Ammon's horn (tissue), 1 donor: ENCODE data around the gene NTN1.
"Not testable (repeated sequence)": the region's sequence is repeated elsewhere in the genome, so short reads cannot be mapped to it uniquely, and the experiment has no call there.

Experiments
- DNase-seq: peaks from one replicate; pipeline ENCODE4 v3.0.0-alpha.2; 2016; ENCODE audit warnings: low spot score

The NTN1 gene

DNA sequence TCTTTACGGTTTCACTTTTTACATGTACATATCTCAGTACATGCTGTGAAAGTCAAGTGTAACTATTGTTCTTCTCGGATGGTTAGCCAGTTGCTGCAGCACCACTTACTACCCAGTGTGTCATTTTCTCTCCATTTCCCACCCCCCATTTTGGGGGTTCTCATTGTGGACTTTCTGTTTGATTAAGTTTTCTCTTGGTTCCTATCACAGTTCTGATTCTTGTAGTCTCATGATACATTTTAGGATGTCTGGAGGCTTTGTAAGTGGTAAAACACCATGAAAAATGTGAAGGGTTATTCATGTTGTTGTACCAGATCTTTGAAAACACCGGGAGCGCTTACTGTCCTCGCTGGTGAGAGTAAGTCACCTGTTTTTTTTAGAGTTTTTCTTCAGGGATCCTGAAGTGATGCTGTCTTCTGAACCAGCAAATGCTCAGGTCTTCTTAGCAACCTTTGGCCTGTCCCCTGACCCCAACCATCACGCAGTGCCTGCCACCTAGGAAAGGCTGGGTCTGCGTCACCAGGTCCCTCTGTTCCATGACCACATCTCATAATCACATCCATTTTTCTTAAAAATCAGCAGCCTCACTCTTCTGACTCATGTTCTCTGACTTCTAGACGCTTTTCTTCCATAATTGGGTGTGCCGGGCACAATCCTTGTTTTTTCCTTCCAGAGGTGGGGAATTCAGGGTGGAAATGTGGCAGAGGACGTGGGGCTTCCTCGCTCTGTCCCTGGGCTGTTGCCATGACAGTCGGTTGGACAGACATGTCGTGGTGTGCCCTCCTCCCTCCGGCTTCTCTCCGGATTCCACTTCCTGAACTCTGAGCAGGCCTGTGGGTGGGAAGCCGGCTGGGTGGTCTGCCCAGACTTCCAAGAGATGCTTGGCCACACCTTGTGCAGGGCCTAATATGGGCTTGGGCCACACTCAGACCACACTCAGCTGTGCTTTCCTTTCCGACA, 102.6 kb downstream of the NTN1 start:
- no peak for DNase-seq

DNA sequence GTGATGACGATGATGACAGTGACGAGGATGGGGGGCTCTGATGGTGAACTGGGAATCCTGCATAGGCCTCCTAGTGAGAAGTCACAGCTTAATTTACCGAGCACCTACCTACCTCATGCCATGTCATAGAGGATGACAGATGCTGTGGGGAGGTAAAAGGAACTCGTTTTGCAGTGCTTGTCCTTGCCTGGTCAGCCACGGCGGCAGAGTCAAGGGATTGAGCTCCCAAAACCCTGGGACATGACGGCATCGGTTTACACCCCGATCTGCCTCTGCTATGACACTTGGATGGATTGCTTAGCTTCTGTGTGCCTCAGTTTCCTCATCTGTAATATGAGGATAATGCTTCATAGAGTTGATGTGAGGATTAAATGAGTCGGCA, 103.2 kb downstream of the NTN1 start:
- DNase-seq = no peak

DNA sequence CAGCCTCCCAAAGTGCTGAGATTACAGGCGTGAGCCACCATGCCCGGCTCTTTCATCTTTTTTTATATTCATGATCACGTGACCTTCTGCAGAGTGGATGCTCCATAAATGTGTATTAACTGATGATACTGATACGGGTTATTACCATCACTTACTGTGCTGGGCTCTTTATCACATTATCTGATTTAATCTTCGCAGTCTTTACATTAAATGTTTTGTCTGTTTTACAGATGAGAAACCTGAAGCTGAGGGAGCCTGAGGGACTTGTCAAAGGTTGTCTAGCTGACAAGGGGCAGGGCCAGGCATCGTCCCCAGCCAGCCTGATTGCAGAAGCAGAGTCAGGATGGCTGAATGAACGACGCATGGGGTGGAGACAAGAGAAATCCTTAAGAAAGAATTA, 104.4 kb downstream of the NTN1 start:
- DNase-seq = no peak

DNA sequence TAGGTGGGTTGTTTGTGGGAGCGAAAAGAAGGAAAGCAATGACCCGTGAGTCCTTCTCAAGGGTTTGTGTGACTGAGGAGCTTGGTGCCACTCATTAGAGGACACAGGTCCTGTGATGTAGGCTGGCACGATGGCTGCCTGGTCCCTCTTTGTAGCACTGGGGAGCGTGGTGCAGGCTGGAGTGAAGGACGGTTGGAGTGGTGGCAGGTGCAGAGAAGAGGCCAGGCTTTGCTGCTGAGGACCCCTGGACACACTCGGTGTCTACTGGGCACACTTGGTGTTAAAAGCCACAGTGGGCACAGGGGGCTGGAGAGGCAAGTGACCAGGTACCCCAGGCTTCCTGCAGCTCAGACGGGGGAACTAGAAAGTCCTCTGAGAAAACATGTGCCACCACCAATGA, 106.0 kb downstream of the NTN1 start:
- no peak for DNase-seq

DNA sequence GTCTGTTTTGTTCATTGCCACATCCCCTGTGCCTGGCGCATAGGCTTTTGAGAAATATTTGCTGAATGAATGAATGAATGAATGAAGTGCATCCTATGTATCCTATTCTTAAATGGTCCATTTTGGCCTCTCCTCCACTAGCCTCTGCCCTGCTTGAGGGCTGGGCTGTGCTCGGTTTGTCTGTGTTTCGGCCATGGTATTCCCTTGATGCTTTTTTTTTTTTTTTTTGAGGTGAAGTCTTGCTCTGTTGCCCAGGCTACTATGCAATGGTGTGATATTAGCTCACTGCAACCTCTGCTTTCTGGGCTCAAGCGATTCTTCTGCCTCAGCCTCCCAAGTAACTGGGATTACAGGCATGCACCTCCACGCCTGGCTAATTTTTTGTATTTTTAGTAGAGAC, 110.1 kb downstream of the NTN1 start:
- no peak for DNase-seq

DNA sequence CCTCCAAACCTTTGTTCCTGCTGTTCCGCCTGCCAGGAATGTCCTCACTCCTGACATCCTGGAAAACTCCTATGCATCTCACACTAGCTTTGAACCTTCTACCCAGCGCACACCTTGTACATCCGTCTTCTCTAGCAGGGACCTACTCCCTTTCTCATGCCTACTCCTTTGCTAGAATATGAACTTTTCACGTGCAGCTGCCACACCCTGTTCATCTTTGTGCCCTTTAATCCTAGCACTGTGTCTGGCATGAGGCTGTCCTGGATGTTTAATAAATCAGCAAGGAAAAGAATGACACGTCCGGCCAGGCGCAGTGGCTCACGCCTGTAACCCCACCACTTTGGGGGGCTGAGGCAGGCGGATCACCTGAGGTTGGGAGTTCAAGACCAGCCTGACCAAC, 111.0 kb downstream of the NTN1 start:
- DNase-seq = no peak

DNA sequence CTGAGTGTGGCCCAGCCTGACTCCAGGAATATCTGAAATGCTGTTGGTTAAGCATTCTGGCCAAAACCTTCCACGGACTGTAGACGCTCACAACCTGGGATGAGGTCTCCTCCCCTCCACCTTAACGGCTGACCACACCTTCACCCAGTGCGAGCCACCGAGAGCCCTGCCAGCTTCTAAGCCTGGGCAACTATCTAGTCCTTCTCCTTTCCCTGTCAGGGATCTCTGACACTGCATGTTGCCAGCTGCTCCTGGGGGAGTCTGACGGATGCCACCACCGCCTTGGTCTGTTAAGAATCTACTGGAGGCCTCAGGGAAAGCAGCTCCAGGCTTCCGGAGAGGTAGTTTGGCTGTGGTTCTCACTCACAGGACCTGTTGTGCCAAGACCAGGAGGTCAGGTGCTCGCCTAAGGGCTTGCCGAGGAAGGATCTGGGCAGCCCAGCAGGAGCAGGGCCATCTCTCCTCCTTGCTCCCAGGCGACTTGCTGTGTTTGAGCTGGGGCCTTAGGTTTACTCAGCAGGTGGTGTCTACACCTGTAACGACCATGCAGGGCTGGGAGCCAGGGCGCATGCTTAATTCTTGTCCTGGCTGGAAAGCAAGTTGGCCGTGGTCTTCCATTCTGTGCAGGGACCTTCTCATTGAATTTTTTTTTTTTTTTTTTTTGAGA, 111.8 kb downstream of the NTN1 start:
- no peak for DNase-seq

DNA sequence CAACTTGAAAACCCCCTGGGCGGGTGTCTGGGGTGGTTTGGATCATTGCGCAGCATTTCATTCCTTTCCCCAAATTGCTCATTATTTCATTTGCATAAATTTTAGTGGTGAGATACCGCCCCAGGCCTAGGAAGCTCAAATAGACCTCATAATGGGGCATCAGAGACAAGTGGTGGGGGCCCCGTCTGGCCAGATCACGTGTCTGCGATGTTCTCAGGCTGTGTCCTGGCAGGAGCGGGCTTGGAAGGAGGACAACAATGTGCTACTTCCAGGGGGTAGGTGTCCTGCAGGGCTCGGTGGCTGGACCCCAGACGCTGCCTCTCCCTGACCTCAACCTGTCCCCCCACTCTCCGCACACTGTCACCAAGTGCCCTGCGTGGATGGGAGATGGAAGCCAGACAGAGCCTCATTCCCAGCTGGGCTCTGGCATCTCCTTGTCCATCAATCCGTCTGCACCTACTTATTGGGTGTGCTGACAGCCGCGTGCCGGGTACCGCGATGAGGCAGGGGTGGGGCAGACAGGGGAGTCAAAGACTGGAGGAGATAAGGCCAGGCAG, 116.9 kb downstream of the NTN1 start:
- DNase-seq = no peak

DNA sequence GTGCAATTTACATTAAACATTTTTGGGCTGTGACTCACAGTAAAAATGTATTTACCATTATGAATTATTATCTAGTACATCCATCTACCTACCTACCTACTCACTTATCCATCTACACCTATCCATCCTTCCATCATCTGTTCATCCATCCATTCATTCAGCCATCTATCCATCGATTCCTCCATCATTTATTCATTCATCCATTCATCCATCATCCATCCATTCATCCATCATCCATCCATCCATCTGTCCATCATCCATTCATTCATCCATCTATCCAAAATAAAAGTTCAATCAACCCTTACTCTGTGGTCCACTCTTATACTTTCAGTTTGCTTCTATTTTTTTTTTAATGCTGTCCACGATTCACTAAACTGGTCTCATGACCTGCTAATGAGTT, 118.4 kb downstream of the NTN1 start:
- DNase-seq = no peak

DNA sequence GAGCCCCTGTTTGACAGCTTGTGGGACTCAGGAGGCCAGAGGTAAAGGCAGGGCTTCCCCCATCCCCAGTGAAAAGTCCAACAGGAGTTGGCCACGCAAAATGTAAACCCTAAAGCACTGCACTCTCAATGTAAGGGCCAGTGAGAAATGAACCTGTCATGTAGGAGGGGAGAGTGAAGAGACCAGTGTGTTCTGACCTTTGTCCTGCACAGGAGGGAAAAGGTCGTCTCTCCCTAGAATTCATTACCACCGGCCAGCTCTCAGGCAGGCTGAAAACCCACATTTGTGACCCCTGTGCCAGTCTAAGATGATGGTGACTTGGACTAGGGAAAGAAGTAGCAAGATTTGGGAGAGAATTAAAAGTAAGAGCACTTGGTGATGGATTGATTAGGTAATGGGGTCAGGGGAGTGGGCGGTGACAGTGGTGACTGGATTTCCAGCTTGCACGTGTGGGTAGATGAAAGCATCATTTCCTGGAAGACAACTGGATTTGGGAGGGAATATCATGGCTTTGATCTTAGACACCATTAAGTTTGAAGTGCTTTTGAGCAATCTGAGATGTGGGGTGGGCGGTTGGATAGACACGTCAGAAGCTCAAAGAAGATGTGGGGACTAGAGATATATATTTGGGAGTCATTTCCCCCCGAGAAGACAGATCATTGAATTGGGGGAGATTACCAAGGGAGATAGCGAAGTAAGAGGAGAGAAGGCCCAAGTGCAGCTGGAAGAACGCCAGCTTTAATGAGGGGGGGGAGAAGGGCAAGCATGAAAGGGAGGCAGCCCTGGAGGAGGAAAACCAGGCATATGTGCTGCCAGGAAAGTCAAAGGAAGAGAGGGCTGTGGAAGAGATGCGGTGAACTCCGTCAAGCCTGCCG, 119.5 kb downstream of the NTN1 start:
- DNase-seq = no peak

DNA sequence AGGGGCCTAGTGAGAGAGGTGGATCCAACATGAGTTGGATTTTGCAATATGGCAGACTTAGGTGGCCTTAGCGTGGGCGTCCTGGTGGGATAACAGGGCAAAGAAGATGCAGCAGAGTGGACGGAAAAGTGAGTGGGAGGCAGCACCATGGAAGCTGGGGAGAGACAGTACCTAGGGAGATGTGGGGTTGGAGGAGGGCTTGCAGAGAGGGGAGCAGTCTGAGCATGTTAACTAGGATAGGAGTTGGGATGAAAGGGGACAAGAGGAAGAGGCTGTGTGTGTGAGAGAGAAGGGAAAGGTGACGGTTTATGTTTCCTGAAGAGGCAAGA, 120.1 kb downstream of the NTN1 start:
- DNase-seq = no peak

DNA sequence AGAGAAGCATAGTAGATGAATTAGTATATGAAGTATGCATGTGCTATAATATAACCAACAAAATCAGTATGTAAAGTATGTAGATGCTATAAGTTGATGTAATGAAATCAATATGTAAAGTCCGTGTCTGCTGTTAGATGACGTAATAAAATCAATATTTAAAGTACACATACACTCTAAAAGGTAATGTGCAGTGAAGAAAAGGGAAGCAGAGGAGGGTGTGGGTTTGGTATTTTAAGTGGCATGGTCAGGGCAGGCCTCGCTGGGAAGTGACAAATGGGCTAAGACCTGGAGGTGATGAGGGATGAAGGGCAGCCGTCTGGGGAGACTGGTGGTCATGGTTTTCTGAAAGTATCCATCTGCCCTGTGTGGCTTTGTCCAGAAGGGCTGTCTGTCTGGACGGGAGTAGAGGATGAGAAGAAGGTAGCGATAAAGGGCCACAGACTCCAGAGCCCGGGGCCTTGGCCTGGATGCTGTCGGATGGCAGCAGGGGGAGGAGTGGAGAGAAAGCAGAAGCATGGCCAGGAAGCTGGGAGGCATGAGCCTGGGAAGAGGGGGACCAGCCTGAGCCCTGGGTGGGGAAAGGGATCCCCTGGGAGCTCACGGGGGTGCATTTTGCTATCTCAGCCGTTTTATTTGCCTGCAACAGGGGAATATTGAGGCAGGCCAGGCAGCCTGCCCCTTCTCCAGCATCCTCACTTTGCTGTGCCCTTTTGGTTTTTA, 121.6 kb downstream of the NTN1 start:
- no peak for DNase-seq

DNA sequence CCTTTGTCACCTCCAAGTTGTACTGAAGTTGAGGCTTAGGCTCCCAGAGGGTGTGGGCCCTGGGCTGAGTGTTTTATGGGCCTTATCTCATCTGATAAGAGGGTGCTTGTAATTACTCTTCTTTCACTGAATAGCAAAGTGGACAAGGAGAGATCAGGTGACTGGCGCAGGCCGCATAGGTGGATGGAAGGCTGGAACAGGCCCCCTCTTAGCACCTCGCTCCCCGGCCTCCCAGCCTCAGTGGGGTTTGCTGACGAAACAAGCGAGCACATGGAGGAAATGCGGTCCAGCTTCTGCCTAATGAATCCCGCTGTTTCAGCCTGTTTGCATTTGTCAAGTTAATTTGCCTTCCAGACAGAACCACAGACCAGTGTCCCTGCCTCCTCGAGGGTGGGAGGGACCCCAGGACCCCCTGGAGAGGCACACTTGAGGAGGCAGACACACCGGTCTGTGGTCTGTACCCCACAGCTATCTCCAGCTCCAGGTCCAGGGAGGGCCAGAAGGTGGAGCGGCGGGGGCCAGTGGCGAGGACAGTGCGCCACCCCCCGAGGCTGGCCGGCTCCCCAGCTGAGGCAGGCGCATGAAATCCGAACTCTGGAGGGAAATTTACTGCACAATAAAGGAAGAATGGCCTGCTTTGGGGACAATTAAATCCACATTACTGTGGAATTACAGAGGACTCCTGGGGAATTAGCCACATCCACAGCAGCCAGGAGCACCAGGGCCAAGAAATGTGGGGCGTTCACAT, 123.4 kb downstream of the NTN1 start:
- no peak for DNase-seq

DNA sequence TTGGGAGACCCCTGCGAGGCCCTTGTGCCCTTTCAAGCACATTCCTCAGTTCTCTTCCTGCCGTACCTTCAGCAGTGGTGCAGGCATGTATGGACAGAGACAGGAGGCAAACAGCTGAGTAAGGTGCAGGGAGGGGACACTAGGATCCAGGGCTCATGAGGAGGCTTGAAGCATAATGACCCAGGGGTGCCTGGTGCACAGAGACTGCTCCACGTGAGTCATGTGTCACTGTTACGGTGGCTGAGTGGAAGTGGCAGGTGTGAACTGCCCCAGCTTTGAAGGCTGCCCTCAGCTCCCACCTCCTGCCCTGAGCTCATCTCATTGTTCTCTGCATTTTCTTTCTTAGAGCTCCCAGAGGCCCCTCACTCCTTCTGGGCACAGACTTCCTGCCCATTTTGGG, 124.8 kb downstream of the NTN1 start:
- no peak for DNase-seq

DNA sequence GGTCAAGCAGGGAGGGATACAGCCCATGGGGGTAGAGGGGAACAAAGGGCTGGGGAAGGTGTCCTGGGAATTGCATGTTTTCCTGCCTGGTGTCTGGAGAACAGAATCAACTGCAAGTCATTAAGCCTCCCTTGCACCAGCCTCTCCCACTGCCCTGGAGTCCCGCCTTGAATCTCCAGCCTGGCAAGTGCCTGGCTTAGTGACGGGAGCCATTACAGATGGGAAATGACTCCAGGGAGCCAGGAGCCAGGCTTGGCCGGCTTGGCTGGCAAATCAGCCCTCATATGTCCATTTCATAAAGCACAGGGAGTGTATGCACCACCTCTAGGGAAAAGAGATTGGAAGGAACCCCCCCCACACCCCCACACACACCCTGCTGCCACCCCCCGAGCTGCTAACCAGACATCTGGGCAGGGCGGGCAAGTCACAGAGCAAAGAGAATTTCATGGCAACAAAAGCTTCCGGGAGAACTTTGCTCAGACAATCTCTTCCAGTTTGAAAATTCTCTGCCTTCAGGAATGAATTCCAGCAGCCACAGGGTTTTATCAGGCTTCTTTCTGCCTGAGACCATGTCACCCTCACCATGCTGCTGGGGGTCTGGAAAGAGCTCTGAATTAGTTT, 127.7 kb downstream of the NTN1 start:
- DNase-seq = no peak

DNA sequence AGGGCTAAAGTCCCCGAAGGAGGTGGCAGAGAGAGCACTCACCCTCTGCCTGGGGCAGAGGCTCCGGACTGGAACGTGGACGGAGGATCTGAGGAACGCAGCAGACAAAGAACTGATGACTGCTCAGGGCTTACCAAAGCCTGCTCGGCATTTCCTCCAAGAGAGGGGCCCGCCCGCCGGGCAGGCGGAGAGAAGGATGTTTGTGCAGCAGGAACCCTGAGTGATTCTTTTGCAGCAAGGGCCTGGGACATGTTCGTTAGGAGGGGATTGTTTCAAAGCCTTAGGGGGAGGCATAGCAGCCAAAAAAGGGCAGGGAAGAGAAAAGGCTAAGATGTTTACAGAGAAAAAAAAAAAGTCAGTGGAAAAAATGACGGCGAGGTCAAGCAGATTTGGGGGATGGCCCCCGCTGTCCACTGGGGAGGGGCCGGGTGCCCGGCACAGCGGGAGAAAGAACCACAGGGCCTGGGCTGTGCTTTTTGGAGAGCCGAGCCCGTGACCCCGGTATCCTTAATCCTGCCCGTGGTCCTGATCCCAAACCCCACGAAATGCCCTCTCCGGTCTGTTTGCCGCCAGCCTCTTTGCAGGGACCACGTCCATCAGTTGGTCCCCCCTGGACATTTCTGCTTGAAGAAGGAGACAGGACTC, 129.3 kb downstream of the NTN1 start:
- no peak for DNase-seq

DNA sequence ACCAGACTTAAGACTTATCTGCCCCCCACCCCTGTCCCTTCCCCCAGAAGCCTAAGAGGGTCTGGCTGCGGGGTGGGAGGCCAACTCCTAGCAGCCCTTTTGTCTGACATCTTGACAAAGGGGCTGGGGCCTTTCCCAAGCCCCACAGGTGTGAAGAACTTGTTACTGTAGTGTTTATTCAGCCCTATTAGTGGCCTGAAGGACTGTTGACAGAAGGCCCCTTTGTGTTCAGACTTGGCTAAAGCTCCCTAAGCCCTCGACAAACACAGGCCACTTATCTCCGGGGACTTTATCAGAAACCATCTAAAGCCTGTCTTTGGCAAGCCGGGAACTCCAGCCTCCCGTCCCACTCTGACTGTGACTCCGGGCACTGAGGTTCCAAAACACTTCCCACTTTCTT, 129.8 kb downstream of the NTN1 start:
- DNase-seq = peak; percentile 11

DNA sequence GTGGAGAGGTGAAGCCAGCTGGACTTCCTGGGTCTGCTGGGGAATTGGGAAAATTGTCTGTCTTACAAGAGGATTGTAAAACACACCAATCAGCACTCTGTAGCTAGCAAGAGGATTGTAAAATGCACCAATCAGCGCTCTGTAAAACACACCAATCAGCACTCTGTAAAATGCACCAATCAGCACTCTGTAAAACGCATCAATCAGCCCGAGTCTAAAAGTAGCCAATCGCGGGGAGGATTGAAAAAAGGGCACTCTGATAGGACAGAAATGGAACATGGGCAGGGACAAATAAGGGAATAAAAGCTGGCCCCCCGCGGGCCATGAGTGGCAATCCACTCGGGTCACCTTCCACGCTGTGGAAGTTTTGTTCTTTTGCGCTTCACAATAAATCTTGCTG, 130.4 kb downstream of the NTN1 start:
- not testable (repeated sequence) for DNase-seq

DNA sequence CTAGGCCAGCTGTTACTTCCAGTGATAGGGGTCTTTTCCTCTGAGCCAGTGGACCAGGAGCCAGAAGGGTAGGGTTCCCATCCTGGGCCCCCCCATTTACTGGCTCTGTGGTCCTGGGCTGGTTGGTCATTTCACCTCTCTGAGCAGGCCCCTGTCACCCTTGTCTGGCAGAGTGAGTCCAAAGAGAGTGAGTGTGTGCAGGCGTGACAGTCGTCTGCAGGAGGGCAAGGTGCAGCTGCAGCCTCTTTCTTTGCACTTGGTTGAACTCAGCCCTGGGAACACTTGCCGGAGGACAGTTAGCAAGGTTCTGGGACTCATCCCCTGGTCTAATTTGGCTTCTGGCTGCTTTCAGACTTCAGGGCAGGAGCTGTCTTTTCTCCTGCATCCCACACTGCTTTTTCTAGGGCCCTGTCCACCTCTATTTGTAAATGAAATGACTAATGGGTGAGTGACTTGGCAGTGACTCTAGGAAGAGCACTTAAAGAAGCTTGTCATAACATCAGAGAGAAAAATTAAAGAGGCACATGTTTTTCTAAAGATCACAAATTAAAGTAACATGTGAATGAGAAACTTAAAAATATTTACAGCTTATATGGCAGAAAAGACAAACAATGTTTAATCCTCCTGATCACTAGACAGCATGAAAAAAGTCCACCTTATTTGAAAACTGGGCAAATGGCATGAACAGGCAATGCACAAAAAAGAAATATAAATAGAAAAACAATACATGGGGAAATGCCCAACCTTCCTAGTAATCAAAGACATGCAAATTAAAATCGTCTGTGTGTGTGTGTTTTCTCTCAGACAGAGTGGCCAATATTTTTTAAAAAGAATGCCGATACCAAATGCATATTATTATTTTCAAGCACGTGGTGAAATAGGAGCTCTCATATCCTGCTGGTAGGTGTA, 137.5 kb downstream of the NTN1 start:
- no peak for DNase-seq
